ENCODE results near the gene SOCS4. TPM values are rescaled to one million over a fixed set of nuclear protein-coding genes. Genes with fewer than 3 reads are reported as not detected.
A peak's percentile ranks its signal among the peaks of the same experiment; 100 is the strongest.

The SOCS4 gene
- total and polyA plus RNA-seq, 2 of the 13 experiments (the other 11 are each of a cell fraction or from before 2014, with no cell fraction given), result 4.0 to 10.0 TPM

- TF ChIP-seq PATZ1 (CRISPR knock-in tag; IDR thresholded peaks at IDR 0.05) (peak; percentile 87), HDAC2 (CRISPR knock-in tag; IDR thresholded peaks at IDR 0.05) (peak; percentile 53), CENPBD1 (CRISPR knock-in tag; IDR thresholded peaks at IDR 0.05; ENCODE audit: borderline replicate concordance, low read depth) (0 out of 2 replicates have a peak, but pooled peaks have one; percentile 76), SALL2 (CRISPR knock-in tag; IDR thresholded peaks at IDR 0.05) (peak; percentile 96), IRF2 (CRISPR knock-in tag; IDR thresholded peaks at IDR 0.05) (peak; percentile 86), CEBPG (CRISPR knock-in tag; IDR thresholded peaks at IDR 0.05) (peak; percentile 32; the same call in 1 of the 2 replicates), KDM5B (CRISPR knock-in tag; IDR thresholded peaks at IDR 0.05; ENCODE audit: borderline replicate concordance) (peak; percentile 91; the same call in 1 of the 2 replicates), HIC2 (CRISPR knock-in tag; IDR thresholded peaks at IDR 0.05; ENCODE audit: low read depth) (no peak), ETV6 (CRISPR knock-in tag; conservative IDR thresholded peaks at IDR 0.05) (peak; percentile 84), DMAP1 (CRISPR knock-in tag; IDR thresholded peaks at IDR 0.05) (peak; percentile 95), MYPOP (CRISPR knock-in tag; IDR thresholded peaks at IDR 0.05) (peak; percentile 94), NBN (conservative IDR thresholded peaks at IDR 0.05) (no peak), PLRG1 (conservative IDR thresholded peaks at IDR 0.05) (no peak), ZNF34 (CRISPR knock-in tag; IDR thresholded peaks at IDR 0.05; ENCODE audit: borderline replicate concordance) (peak; percentile 80; the same call in 1 of the 2 replicates), THAP11 (CRISPR knock-in tag; IDR thresholded peaks at IDR 0.05) (peak; percentile 87), ZBTB20 (CRISPR knock-in tag; IDR thresholded peaks at IDR 0.05; ENCODE audit: borderline replicate concordance, low read depth) (peak; percentile 68), ZNF20 (CRISPR knock-in tag; IDR thresholded peaks at IDR 0.05) (no peak), ZC3H13 (CRISPR knock-in tag; IDR thresholded peaks at IDR 0.05) (peak; percentile 52), AHR (CRISPR knock-in tag; IDR thresholded peaks at IDR 0.05) (peak; percentile 90), MTF2 (CRISPR knock-in tag; IDR thresholded peaks at IDR 0.05; ENCODE audit: borderline replicate concordance) (peak; percentile 97; the same call in 1 of the 2 replicates), ZNF329 (CRISPR knock-in tag; IDR thresholded peaks at IDR 0.05; ENCODE audit: low read depth) (no peak), ZNF780A (CRISPR knock-in tag; IDR thresholded peaks at IDR 0.05) (no peak), ZNF292 (CRISPR knock-in tag; IDR thresholded peaks at IDR 0.05; ENCODE audit: borderline replicate concordance, low read depth) (0 out of 2 replicates have a peak, but pooled peaks have one; percentile 42), ZNF746 (CRISPR knock-in tag; IDR thresholded peaks at IDR 0.05) (peak; percentile 71), SP5 (CRISPR knock-in tag; IDR thresholded peaks at IDR 0.05; ENCODE audit: borderline replicate concordance, low read depth) (peak; percentile 83), GATAD2A (CRISPR knock-in tag; IDR thresholded peaks at IDR 0.05) (peak; percentile 31)
Observed at GRCh38 chr14:55051423-55052268, 24.6 kb downstream of the SOCS4 start, which contains the start of gene MAPK1IP1L (continued).
